Measurements from ENCODE around the gene CETP.

GRCh38 chr16:56941856-56942331 lies 19.9 kb upstream of the CETP start:
- no peak for TF ChIP-seq POLR2A (IDR thresholded peaks at IDR 0.05)
- TF ChIP-seq, protein P1, sequence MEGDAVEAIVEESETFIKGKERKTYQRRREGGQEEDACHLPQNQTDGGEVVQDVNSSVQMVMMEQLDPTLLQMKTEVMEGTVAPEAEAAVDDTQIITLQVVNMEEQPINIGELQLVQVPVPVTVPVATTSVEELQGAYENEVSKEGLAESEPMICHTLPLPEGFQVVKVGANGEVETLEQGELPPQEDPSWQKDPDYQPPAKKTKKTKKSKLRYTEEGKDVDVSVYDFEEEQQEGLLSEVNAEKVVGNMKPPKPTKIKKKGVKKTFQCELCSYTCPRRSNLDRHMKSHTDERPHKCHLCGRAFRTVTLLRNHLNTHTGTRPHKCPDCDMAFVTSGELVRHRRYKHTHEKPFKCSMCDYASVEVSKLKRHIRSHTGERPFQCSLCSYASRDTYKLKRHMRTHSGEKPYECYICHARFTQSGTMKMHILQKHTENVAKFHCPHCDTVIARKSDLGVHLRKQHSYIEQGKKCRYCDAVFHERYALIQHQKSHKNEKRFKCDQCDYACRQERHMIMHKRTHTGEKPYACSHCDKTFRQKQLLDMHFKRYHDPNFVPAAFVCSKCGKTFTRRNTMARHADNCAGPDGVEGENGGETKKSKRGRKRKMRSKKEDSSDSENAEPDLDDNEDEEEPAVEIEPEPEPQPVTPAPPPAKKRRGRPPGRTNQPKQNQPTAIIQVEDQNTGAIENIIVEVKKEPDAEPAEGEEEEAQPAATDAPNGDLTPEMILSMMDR (IDR thresholded peaks at IDR 0.05), result no peak
